ENCODE measurements around the gene PSMG3.

DNA sequence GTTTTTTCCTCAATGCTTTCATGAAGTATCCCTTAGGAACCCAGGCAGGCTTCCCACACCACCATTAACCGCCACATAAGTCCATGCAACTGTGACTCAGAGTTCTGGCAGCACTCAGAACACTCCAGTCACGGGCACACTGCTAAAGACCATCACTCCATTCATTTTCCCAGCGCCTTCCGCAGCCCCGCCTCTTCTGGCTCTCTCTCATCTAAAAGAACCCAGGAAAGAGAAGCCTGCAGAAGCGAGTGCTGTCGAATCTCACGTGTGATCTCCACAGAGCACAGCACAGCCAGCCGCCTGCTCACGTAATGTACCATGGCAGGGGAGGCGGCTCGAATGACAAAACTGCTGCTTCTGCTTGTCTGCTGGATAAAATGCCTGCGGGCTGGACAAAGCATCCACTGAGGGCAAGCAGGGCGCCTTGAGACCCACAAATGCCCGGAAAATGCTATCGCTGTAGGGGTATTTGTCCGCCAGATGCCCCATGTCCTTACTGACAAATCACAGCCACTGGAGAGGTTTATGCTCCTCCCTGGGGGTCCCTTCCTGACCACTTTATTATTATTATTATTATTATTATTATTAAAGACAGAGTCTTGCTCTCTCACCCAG is 1.8 kb downstream of the PSMG3 start:
- no peak for TF ChIP-seq POLR2A (IDR thresholded peaks at IDR 0.05)
- TF ChIP-seq, protein P1, sequence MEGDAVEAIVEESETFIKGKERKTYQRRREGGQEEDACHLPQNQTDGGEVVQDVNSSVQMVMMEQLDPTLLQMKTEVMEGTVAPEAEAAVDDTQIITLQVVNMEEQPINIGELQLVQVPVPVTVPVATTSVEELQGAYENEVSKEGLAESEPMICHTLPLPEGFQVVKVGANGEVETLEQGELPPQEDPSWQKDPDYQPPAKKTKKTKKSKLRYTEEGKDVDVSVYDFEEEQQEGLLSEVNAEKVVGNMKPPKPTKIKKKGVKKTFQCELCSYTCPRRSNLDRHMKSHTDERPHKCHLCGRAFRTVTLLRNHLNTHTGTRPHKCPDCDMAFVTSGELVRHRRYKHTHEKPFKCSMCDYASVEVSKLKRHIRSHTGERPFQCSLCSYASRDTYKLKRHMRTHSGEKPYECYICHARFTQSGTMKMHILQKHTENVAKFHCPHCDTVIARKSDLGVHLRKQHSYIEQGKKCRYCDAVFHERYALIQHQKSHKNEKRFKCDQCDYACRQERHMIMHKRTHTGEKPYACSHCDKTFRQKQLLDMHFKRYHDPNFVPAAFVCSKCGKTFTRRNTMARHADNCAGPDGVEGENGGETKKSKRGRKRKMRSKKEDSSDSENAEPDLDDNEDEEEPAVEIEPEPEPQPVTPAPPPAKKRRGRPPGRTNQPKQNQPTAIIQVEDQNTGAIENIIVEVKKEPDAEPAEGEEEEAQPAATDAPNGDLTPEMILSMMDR (IDR thresholded peaks at IDR 0.05), result no peak

Measured in prostate gland (tissue), 2 donors.